Tibial artery (tissue), 4 donors: ENCODE results near the gene MICALL2.

Source experiments
- DNase-seq, 2 donors: peaks; one replicate each; pipeline ENCODE4 v3.0.0-alpha.2; 2019
- H3K27ac ChIP-seq, 2 donors: fragments of 200-600 bp; sonication (generic) in 1 of 2; 1 replicate in 1 of 2; 2 replicates in 1 of 2; pipeline ENCODE4 v1.5.1; 2018 to 2019; ENCODE audit warnings: mild to moderate bottlenecking in 1 of 2
- H3K27me3 ChIP-seq, 2 donors: fragments of 200-600 bp; sonication (generic) in 1 of 2; one replicate each; pipeline versions ENCODE4 v1.5.1 to v1.6.0; 2016 to 2019
- H3K36me3 ChIP-seq, 3 donors: fragments of 200-600 bp; sonication (generic) in 2 of 3; one replicate each; pipeline ENCODE4 v1.5.1; 2016 to 2019; ENCODE audit warnings: mild to moderate bottlenecking in 2 of 3
- H3K4me1 ChIP-seq, 4 donors: fragments of 200-600 bp; sonication (generic) in 2 of 4; 1 replicate in 3 of 4; 2 replicates in 1 of 4; pipeline ENCODE4 v1.5.1; 2016 to 2019
- H3K4me3 ChIP-seq, 2 donors: fragments of 200-600 bp; sonication (generic) in 1 of 2; 1 replicate in 1 of 2; 2 replicates in 1 of 2; pipeline ENCODE4 v1.5.1; 2018 to 2019; ENCODE audit warnings: mild to moderate bottlenecking in 2 of 2
- H3K9me3 ChIP-seq, 3 donors: fragments of 200-600 bp; sonication (generic) in 1 of 3; one replicate each; pipeline ENCODE4 v1.5.1; 2016 to 2019
- intact Hi-C: fragments of 100-400 bp; cut with DNase I; formaldehyde crosslinking; loops from one replicate; pipeline ENCODE4 v1.15.0; 2023; ENCODE audit warnings: low total_unique reads
- TF ChIP-seq, protein P1 (sequence below), 2 experiments: fragments of 200-600 bp in 1 of 2; fragments of 450-650 bp in 1 of 2; IDR thresholded peaks; one replicate each; pipeline ENCODE4 v1.5.1; 2017 to 2019; ENCODE audit warnings: antibody characterized with exemption in 2 of 2, mild to moderate bottlenecking in 1 of 2, moderate library complexity in 1 of 2

Gene MICALL2

DNA sequence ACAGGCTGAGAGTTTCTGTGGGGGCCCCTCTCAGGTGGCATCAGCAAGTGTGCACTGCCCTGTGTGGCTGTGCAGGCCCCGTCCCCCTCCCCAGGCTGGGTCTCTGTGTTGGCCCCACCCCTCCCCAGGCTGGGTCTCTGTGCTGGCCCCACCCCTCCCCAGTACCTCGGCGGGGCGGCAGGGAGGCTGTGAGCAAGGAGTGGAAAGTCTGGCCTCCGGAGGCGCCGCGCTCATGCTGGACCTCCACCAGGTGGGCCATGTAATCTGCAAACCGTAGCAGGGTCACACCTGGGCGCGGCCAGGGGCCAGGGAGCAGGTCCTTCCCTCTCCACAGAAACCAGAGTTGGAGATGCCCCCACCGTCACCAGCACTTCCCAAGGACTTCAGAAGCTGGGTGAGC, 21.4 kb upstream of the MICALL2 start:
- TF ChIP-seq, protein P1, sequence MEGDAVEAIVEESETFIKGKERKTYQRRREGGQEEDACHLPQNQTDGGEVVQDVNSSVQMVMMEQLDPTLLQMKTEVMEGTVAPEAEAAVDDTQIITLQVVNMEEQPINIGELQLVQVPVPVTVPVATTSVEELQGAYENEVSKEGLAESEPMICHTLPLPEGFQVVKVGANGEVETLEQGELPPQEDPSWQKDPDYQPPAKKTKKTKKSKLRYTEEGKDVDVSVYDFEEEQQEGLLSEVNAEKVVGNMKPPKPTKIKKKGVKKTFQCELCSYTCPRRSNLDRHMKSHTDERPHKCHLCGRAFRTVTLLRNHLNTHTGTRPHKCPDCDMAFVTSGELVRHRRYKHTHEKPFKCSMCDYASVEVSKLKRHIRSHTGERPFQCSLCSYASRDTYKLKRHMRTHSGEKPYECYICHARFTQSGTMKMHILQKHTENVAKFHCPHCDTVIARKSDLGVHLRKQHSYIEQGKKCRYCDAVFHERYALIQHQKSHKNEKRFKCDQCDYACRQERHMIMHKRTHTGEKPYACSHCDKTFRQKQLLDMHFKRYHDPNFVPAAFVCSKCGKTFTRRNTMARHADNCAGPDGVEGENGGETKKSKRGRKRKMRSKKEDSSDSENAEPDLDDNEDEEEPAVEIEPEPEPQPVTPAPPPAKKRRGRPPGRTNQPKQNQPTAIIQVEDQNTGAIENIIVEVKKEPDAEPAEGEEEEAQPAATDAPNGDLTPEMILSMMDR (IDR thresholded peaks at IDR 0.05): no peak
- no peak for DNase-seq
- no peak overlapping the region for H3K27ac ChIP-seq
- intact Hi-C loops: no loop called here
- H3K27me3 ChIP-seq: no peaks in the 10 kb centered on the region
- no peaks in the 10 kb centered on the region for H3K9me3 ChIP-seq
- H3K4me1 ChIP-seq: no peaks in the 10 kb centered on the region
- peaks cover 68 to 100% (median 100%) of the 10 kb centered on the region in 3 donors for H3K36me3 ChIP-seq
- no peak overlapping the region for H3K4me3 ChIP-seq

DNA sequence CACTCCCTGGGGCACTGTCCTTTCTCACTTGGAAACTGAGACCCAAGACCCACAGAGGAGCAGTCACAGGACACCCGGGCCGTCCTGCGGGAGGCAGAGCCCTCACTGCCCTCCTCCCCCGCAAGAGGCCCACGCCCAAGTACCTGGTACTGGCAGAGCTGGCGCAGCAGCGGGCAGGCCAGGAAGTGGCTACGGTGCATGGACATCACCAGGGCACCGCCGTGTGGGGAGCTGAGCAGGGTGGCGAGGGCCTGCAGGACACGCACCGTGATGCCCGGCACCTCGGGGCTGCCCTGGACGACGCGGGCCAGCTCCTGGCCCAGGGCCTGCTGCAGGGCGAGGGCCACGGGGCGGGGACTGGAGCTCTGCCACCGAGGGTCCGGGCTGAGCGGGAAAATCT, 20.0 kb upstream of the MICALL2 start:
- H3K4me1 ChIP-seq: no peaks in the 10 kb centered on the region
- H3K9me3 ChIP-seq: no peaks in the 10 kb centered on the region
- intact Hi-C loops: loop anchor here (5.0 kb wide), 1 partner anchor 257 kb away; no protein-coding TSS in a partner anchor
- no peak for DNase-seq
- TF ChIP-seq, protein P1 (IDR thresholded peaks at IDR 0.05): no peak
- H3K4me3 ChIP-seq: no peak overlapping the region
- no peaks in the 10 kb centered on the region for H3K27me3 ChIP-seq
- H3K36me3 ChIP-seq: peaks cover 56 to 100% (median 89%) of the 10 kb centered on the region in 3 donors
- no peak overlapping the region for H3K27ac ChIP-seq

DNA sequence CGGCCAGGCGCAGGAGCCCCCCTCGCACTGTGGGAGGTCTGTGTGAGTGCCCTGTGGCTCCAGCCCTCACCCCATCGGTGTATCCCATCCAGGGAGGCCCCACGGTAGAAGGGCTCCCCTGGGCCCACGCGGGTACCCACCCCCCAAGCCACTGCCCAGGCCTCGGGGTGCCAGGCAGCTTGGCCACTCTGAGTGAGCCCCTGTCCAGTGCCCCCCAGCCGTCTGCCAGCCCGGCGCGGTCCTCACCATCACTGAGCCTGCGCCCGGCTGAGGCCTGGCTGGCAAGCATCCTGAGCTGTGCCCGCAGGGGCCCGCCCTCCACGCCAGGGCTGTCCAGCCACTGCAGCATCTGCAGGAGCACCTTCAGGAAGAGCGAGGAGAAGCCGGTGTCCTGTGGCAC, 19.2 kb upstream of the MICALL2 start:
- Histone ChIP-seq H3K9me3 (no peaks in the 10 kb centered on the region), H3K36me3 (peaks cover 51 to 98% (median 85%) of the 10 kb centered on the region in 3 donors), H3K4me3 (no peak overlapping the region), H3K27ac (no peak overlapping the region), H3K27me3 (no peaks in the 10 kb centered on the region), H3K4me1 (no peaks in the 10 kb centered on the region)
- intact Hi-C loops: loop anchor here (5.0 kb wide), 1 partner anchor 256 kb away; no protein-coding TSS in a partner anchor
- TF ChIP-seq, protein P1 (IDR thresholded peaks at IDR 0.05): no peak
- DNase-seq: no peak

DNA sequence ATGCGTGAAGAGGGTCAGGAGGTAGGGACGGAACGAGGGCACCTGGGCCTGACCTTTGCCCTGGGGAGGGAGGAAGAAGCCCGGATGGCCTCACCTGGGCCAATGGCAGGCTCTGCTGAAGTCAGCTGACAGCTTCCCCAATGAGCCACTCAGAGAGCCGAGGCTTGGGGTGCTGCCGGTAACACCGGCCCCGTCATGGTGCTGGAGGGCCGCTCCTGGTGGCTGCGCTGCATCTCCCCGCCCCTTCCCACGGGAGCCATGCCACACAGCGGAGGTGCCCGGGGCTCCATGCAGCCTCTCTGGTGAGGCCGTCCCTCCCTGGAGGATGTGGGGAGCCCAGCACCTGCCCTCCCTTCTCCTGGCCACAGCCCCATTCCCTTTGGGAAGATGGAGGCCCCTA, 17.6 kb upstream of the MICALL2 start:
- Histone ChIP-seq H3K4me1 (no peaks in the 10 kb centered on the region), H3K27me3 (no peaks in the 10 kb centered on the region), H3K4me3 (no peak overlapping the region), H3K36me3 (peaks cover 52 to 98% (median 85%) of the 10 kb centered on the region in 3 donors), H3K27ac (no peak overlapping the region), H3K9me3 (no peaks in the 10 kb centered on the region)
- DNase-seq: no peak
- intact Hi-C loops: loop anchor here (5.0 kb wide), 1 partner anchor 255 kb away; no protein-coding TSS in a partner anchor
- TF ChIP-seq, protein P1 (IDR thresholded peaks at IDR 0.05): no peak

DNA sequence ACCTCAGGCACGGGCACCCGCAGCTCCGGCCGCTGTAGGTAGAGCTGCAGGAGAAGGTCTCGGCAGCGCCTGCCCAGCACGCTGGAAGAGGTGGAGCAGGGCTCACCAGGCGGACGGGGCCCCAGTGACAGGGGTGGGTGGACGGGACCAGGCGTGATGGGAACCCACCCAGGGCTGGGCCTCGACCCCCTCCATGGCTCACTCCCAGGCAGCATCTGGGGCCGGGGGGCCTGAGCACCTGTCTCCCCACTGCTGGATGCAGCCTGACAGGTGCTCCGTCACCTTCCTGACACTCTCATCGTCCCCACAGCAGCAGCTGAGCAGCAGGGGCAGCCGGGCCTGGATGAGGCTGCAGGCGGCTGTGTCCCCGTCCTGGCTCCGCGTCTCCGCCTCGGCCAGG, 16.7 kb upstream of the MICALL2 start:
- no peak overlapping the region for H3K4me3 ChIP-seq
- no peak overlapping the region for H3K27ac ChIP-seq
- no peaks in the 10 kb centered on the region for H3K9me3 ChIP-seq
- TF ChIP-seq, protein P1 (IDR thresholded peaks at IDR 0.05): no peak
- no peaks in the 10 kb centered on the region for H3K4me1 ChIP-seq
- no peak for DNase-seq
- intact Hi-C loops: loop anchor here (5.0 kb wide), 1 partner anchor 254 kb away; no protein-coding TSS in a partner anchor
- H3K36me3 ChIP-seq: peaks cover 51 to 98% (median 85%) of the 10 kb centered on the region in 3 donors
- H3K27me3 ChIP-seq: no peaks in the 10 kb centered on the region

DNA sequence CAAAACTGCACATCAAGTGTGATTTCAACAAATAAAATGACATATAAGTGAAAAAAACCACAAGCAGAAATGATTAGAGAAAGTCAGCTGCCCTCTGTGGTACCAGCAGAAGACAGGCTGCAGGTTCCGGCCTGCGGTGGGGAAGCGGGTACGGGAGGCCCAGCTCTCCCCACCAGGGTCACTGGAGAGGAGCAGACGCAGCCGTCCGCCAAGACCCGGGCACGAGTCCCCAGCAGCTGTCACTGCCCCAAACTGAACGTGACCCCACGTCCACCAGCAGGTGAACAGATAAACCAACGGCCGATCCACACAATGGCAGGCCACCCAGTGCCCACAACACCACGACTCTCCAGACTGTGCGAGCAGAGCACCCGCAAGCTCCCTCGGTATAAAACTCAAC, 16.1 kb upstream of the MICALL2 start:
- H3K4me1 ChIP-seq: no peaks in the 10 kb centered on the region

More for the DNA sequence above, 16.1 kb upstream of the MICALL2 start:
- no peak for DNase-seq
- Histone ChIP-seq H3K9me3 (no peaks in the 10 kb centered on the region), H3K4me3 (no peak overlapping the region), H3K27me3 (no peaks in the 10 kb centered on the region), H3K36me3 (peaks cover 53 to 98% (median 85%) of the 10 kb centered on the region in 3 donors), H3K27ac (no peak overlapping the region)
- TF ChIP-seq, protein P1 (IDR thresholded peaks at IDR 0.05): no peak
- intact Hi-C loops: loop anchor here (5.0 kb wide), 1 partner anchor 253 kb away; no protein-coding TSS in a partner anchor
